PC-9 (cell line): ENCODE data around the gene C10orf71.

Source experiments
- CTCF ChIP-seq: fragments of 200-600 bp; sonication (generic); conservative IDR thresholded peaks from 2 replicates; pipeline ENCODE4 v1.6.1; 2017; ENCODE audit warnings: mixed run types, antibody characterized with exemption, mild to moderate bottlenecking, moderate library complexity
- EZH2 ChIP-seq: fragments of 200-600 bp; sonication (generic); IDR thresholded peaks from 2 replicates; pipeline ENCODE4 v1.8.0; 2017; ENCODE audit warnings: antibody characterized with exemption, low read depth

GRCh38 chr10:49258350-49258683 lies 40.7 kb upstream of the C10orf71 start:
- TF ChIP-seq CTCF (no peak), EZH2 (no peak)
